Kasumi-1 (cell line): ENCODE measurements around the gene RIF1.

ENCODE experiments used
- DNase-seq, 2 experiments: peaks; one replicate each; lab custom pipeline; 2025; lab: John Stamatoyannopoulos, UW

Gene RIF1

DNA sequence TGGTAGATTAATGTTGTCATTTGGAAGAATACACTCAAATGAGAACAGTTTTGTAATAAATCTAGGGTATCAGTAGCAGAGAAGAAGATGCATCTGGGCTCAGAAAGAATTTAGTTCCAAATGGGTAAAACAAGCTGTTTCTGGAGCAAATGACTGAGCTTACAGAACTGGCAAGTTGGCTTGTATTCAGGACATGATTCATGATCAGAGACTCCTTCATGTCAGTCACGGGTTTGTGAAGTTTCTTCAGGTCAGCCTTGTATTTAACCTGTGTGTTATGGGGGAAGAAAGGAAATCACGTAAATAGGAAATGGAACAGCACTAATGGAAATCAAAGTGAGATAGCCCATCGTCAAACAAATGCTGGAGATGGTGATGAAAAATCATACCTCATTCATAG, 109.1 kb downstream of the RIF1 start:
- DNase-seq, result no peak

DNA sequence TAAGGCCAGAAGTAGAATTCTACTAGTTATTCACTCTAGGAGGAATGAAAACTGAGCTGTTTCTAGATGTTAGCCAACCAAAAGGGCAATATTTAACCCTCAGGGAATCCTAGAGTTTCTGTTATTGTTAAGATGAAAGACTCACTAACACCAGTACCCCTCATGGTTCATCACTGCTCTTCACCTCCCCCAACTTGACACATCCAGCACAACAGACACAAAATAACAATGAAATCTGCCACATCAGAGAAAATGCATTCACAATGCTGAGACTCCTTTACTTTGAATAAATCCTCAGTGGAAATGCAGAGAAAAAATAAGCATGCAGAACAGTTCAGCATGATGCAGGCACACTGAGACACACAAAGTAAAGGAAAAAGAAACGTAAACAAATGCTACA, 111.3 kb downstream of the RIF1 start:
- DNase-seq, result no peak

DNA sequence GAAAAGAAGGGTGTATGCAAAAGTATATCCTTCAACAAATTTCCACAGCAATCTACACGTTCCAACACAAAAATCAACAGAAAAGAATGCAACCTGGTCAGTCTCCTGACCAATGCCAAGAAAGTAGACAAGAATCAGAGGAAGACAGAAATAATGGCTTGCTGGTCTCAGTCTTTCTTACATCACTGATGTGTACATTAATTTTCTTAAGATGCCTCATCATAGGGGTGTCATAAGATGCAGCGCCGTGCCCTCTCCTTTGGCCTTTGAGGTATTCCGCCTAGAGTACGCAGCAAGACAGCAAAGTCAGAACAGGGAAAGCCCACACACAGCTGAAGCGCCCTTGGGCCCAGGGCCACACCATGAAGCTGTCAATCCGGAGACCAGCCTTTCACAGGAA, 112.9 kb downstream of the RIF1 start:
- no peak for DNase-seq

DNA sequence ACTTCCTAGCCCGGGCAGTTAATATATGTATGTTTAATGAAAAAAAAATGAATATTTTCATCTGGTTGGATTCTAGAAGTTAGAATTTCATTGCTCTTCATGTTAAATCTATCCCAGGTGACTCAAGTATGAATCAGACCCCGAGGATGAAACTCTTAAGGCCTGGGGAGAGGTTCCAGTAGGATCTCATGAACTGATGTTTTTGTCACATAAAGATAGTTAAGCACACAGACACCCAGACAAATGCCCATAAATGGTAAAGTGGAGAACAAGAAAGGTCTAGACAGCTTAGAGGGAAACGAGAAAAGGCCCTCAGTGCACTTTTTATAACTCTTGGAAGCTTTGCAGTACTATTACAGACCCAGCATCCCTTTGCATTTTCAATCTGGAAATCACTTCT, 114.1 kb downstream of the RIF1 start:
- no peak for DNase-seq

DNA sequence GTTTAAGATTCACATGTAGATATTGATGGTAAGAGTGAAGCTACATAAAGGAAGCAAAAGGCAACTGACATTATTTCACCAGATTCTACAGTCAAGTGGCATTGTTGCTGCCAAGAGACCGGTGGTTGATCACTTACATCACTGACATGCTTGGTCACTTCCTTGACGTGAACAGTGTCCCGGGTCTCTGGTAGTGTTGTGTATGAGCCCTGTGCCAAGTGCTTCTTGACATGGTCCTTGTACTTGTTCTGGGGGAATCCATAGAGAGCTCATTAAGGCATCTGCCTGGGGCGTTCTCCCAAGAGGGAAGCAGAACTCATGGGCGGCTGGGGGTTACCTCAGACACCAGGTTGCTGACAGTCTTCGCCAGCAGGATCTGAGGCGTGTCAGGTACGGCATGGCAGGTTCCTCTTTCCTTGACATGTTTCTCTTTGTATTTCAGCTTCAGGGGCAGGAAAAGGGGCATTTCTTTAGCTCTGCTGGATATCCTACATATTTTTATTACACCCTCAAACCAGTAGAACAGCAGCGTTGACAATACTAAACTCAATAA, 116.2 kb downstream of the RIF1 start:
- DNase-seq, result no peak

DNA sequence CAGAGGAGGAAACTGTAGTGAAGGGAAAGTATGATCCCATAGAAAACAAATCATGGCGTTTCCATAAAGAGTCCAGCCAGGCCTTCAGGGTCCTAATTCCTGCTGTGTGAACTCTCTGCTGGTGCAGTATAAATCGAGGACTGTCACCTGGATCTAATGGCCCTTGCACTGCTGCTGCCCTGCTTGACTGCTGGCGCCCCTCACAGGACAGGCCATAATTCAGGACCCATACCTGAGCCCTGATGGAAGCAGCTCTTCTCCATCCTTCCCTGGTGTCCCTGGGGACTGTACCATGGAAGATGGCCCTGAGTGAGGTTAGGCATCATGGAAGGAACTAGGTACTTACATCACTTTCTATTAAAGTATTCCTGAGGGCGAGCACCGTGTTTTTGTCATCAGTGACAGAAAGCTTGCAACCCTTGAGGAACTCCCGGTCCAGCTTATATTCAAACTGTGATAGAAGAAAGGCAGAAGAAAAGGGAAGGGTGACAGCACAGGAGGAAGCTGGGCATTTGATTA, 116.9 kb downstream of the RIF1 start:
- DNase-seq, result no peak
